IPS-18c (cell line): ENCODE data around the gene TNRC6C.
"Not testable (repeated sequence)": the region's sequence is repeated elsewhere in the genome, so short reads cannot be mapped to it uniquely, and the experiment has no call there.

Experiments used
- H3K4me3 ChIP-seq: 2 replicates; pipeline ENCODE4 v1.7.0; 2013; ENCODE audit warnings: low read depth, mild to moderate bottlenecking, low read length, moderate library complexity; ENCODE audit not compliant: insufficient read depth
- H3K9me3 ChIP-seq: one replicate; pipeline ENCODE4 v1.6.1; 2013; ENCODE audit warnings: mild to moderate bottlenecking, low read length, moderate library complexity; ENCODE audit not compliant: control insufficient read depth, insufficient read depth

The TNRC6C gene

GRCh38 chr17:78129351-78130089 lies 171.0 kb downstream of the TNRC6C start:
- H3K9me3 ChIP-seq = no peaks in the 10 kb centered on the region
- no peak overlapping the region; the same call in 1 of the 2 replicates for H3K4me3 ChIP-seq

- Histone ChIP-seq H3K9me3 (no peaks in the 10 kb centered on the region), H3K4me3 (no peak overlapping the region)
Observed at GRCh38 chr17:78130090-78130436, 171.6 kb downstream of the TNRC6C start.

- Histone ChIP-seq H3K4me3 (peak within 1 kb of the TSS; percentile 30; the same call in 1 of the 2 replicates), H3K9me3 (no peaks in the 10 kb centered on the region)
Observed at GRCh38 chr17:78130437-78131101, 172.1 kb downstream of the TNRC6C start, which contains the start of gene TMC8. TMC8 (plus strand) TSS chr17:78130771; CDS start chr17:78131589, 818 bp downstream.

GRCh38 chr17:78131172-78132083 lies 172.9 kb downstream of the TNRC6C start:
- peak overlapping the region; percentile 30; the same call in 1 of the 2 replicates for H3K4me3 ChIP-seq
- no peaks in the 10 kb centered on the region for H3K9me3 ChIP-seq

GRCh38 chr17:78132084-78132676 lies 173.7 kb downstream of the TNRC6C start:
- peak overlapping the region; percentile 30 for H3K4me3 ChIP-seq
- H3K9me3 ChIP-seq = no peaks in the 10 kb centered on the region

GRCh38 chr17:78132767-78133178 lies 174.3 kb downstream of the TNRC6C start:
- H3K9me3 ChIP-seq = no peaks in the 10 kb centered on the region
- H3K4me3 ChIP-seq = no peak overlapping the region

- no peaks in the 10 kb centered on the region for H3K9me3 ChIP-seq
- H3K4me3 ChIP-seq = no peak overlapping the region
Observed at GRCh38 chr17:78133179-78133951, 174.9 kb downstream of the TNRC6C start.

GRCh38 chr17:78133971-78134898 lies 175.7 kb downstream of the TNRC6C start:
- Histone ChIP-seq H3K4me3 (no peak overlapping the region), H3K9me3 (no peaks in the 10 kb centered on the region)

- no peak overlapping the region for H3K4me3 ChIP-seq
Observed at GRCh38 chr17:78134899-78135385, 176.4 kb downstream of the TNRC6C start.

GRCh38 chr17:78135858-78136500 lies 177.5 kb downstream of the TNRC6C start:
- Histone ChIP-seq H3K4me3 (no peak overlapping the region), H3K9me3 (no peaks in the 10 kb centered on the region)

More at GRCh38 chr17:78134899-78135385, 176.4 kb downstream of the TNRC6C start:
- no peaks in the 10 kb centered on the region for H3K9me3 ChIP-seq

- H3K4me3 ChIP-seq = no peak overlapping the region
- no peaks in the 10 kb centered on the region for H3K9me3 ChIP-seq
Observed at GRCh38 chr17:78137392-78138203, 179.1 kb downstream of the TNRC6C start.

GRCh38 chr17:78138204-78139060 lies 179.9 kb downstream of the TNRC6C start:
- Histone ChIP-seq H3K9me3 (no peaks in the 10 kb centered on the region), H3K4me3 (no peak overlapping the region)

- not testable (repeated sequence) for H3K9me3 ChIP-seq, H3K4me3 ChIP-seq
Observed at GRCh38 chr17:78139861-78140168, 181.3 kb downstream of the TNRC6C start.
